ENCODE data around the gene KLHL5. TPM values are rescaled to one million over a fixed set of nuclear protein-coding genes. Genes with fewer than 3 reads are reported as not detected.

Gene KLHL5
- polyA plus RNA-seq, 1 experiment, result 184 TPM

DNA sequence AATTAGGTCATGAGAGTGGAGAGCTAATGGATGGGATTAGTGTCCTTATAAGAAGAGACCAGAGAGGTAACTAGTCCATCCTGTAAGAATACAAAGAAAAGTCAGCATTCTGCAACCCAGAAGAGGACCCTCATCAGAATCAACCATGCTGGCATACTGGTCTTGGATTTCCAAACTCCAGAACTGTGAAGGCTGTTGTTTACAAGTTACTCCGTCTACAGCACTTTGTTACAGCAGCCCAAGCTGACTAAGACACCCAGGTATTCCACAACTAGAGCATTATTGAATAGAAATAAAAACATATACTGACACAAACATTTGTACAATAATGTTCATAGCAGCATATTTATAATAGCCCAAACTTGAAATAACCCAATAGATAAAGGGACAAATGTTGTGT is 39.0 kb upstream of the KLHL5 start:
- no peaks in the 10 kb centered on the region for H3K27me3 ChIP-seq (ENCODE audit: control insufficient read depth, insufficient read depth, low read length)
- no peak overlapping the region for H3K4me3 ChIP-seq (ENCODE audit: low read depth, low read length)
- TF ChIP-seq, protein P1, sequence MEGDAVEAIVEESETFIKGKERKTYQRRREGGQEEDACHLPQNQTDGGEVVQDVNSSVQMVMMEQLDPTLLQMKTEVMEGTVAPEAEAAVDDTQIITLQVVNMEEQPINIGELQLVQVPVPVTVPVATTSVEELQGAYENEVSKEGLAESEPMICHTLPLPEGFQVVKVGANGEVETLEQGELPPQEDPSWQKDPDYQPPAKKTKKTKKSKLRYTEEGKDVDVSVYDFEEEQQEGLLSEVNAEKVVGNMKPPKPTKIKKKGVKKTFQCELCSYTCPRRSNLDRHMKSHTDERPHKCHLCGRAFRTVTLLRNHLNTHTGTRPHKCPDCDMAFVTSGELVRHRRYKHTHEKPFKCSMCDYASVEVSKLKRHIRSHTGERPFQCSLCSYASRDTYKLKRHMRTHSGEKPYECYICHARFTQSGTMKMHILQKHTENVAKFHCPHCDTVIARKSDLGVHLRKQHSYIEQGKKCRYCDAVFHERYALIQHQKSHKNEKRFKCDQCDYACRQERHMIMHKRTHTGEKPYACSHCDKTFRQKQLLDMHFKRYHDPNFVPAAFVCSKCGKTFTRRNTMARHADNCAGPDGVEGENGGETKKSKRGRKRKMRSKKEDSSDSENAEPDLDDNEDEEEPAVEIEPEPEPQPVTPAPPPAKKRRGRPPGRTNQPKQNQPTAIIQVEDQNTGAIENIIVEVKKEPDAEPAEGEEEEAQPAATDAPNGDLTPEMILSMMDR (IDR thresholded peaks at IDR 0.05; ENCODE audit: low read depth, low read length), result no peak
- DNase-seq (ENCODE audit: low read depth, low spot score), result no peak
- no peak overlapping the region for H3K27ac ChIP-seq (ENCODE audit: low read depth, low read length)
- CTCF ChIA-PET, result no interaction called here
- POLR2A ChIA-PET, result no interaction called here
- no peaks in the 10 kb centered on the region for H3K9me3 ChIP-seq (ENCODE audit: control insufficient read depth, insufficient read depth, low read length)

DNA sequence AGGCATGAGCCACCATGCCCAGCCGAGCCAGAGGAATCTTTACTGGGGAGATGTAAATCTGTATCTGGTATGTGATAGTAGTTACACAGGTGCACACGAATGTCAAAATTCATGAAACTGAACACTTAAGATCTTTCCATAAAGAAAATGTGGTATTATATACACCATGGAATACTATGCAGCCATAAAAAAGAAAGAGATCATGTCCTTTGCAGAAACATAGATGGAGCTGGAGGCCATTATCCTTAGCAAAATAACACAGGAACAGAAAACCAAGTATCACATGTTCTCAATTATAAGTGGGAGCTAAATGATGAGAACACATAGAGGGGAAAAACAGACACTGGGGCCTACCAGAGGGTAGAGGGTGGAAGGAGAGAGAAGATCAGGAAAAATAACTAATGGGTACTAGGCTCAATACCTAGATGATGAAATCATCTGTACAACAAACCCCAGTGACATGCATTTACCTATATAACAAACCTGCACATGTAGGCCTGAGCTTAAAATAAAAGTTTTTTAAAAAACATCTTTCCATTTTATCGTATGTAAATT is 37.6 kb upstream of the KLHL5 start:
- TF ChIP-seq, protein P1 (IDR thresholded peaks at IDR 0.05; ENCODE audit: low read depth, low read length), result no peak
- Histone ChIP-seq H3K27me3 (ENCODE audit: control insufficient read depth, insufficient read depth, low read length) (no peaks in the 10 kb centered on the region), H3K4me3 (ENCODE audit: low read depth, low read length) (no peak overlapping the region), H3K9me3 (ENCODE audit: control insufficient read depth, insufficient read depth, low read length) (no peaks in the 10 kb centered on the region), H3K27ac (ENCODE audit: low read depth, low read length) (no peak overlapping the region)
- no peak for DNase-seq (ENCODE audit: low read depth, low spot score)
- POLR2A ChIA-PET, result no interaction called here
- CTCF ChIA-PET, result interaction anchor here (0.6 kb wide), 1 partner anchor 523 kb away, joined by 4 read pairs; no protein-coding TSS in a partner anchor

DNA sequence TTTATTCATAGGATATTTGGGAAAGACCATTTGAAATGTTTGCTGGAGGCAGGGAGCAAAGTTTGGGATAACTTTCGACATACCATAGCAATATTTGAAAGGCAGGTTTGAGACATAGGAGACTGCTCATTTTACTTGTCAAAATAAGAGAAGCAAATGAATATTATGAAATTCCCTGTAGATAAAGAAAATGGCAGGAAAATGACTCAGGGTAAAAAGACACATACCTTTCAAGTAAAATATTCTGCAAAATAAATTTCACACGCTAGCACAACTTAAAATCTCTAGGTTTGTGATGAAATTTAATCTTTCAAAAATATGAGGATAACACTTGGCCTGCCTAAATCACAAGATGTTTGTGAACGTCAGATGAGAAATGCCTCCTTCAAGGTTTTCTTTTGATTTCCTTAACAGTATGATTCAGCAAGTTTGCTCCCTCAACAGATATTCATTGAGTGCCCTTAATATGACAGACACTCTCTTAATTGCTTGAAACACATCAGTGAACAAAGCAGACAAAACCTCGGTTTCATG is 36.4 kb upstream of the KLHL5 start:
- ChIA-PET POLR2A (no interaction called here), CTCF (no interaction called here)
- Histone ChIP-seq H3K27ac (ENCODE audit: low read depth, low read length) (no peak overlapping the region), H3K4me3 (ENCODE audit: low read depth, low read length) (no peak overlapping the region), H3K27me3 (ENCODE audit: control insufficient read depth, insufficient read depth, low read length) (no peaks in the 10 kb centered on the region), H3K9me3 (ENCODE audit: control insufficient read depth, insufficient read depth, low read length) (no peaks in the 10 kb centered on the region)
- TF ChIP-seq, protein P1 (IDR thresholded peaks at IDR 0.05; ENCODE audit: low read depth, low read length), result no peak
- no peak for DNase-seq (ENCODE audit: low read depth, low spot score)

DNA sequence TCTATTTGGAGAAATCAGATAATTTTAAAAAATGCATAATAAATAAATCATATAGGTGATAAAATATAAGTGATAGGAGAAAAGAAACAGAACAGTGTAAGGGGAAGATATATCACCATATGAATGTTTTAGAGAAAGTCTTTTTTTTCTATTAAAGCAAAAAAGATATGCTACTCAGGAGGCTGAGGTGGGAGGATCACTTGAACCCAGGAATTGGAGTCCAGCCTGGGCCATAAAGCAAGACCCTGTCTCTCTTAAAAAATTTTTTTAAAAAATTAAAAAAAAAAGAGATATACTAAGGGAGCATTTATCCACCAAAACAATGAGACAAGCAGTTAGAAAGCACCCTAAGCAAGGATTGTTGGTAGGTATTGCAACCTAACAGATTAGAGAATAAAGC is 35.9 kb upstream of the KLHL5 start:
- TF ChIP-seq, protein P1 (IDR thresholded peaks at IDR 0.05; ENCODE audit: low read depth, low read length), result no peak
- POLR2A ChIA-PET, result no interaction called here
- CTCF ChIA-PET, result no interaction called here
- no peaks in the 10 kb centered on the region for H3K9me3 ChIP-seq (ENCODE audit: control insufficient read depth, insufficient read depth, low read length)
- DNase-seq (ENCODE audit: low read depth, low spot score), result no peak
- H3K4me3 ChIP-seq (ENCODE audit: low read depth, low read length), result no peak overlapping the region
- no peak overlapping the region for H3K27ac ChIP-seq (ENCODE audit: low read depth, low read length)
- H3K27me3 ChIP-seq (ENCODE audit: control insufficient read depth, insufficient read depth, low read length), result no peaks in the 10 kb centered on the region

DNA sequence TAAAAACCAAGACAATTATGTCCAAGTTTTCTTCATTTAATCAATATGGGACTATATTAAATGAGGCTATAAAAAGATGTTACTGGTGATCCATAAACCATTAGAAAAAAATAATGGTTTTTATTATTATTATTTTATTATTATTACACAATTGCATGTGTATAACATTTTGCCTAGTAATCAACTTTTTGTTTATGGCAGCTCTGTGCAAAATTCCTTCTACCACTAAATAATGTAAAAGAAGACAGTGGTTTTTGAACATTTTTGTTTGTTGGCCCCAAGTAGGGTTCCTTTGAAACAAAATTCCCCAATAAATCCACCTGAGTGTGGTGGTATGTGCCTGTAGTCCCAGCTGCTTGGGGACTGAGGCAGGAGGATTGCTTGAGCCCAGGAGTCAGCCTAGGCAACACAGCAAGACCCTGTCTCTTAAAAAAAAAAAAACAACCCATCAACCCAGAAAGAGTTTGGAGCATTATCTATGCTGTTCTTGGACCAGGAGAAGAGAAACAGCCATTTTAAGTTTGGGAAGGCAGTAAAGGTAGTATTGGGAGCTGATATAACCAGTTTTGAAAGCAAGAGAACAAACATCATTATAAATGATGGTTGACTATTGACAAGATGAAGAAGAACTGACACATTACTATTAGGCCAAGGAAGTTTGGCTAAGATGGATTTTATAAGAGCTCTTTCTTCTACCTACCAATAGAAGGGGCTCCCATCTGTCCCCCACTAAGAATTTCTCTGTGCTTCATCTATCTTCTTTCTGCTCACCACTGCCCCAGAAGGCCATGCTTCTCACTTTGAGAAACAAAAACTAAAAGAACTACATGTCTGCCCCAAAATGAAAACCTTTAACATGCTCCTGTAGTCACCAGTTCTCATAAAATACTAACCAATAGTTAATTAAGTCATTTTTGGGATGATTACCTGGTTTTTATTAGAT is 32.0 kb upstream of the KLHL5 start:
- CTCF ChIA-PET, result interaction anchor here (0.6 to 1.1 kb wide), 3 partner anchors 25 to 335 kb away, joined by 3 to 10 read pairs (median 3); no protein-coding TSS in a partner anchor
- Histone ChIP-seq H3K4me3 (ENCODE audit: low read depth, low read length) (no peak overlapping the region), H3K27me3 (ENCODE audit: control insufficient read depth, insufficient read depth, low read length) (no peaks in the 10 kb centered on the region), H3K9me3 (ENCODE audit: control insufficient read depth, insufficient read depth, low read length) (no peaks in the 10 kb centered on the region), H3K27ac (ENCODE audit: low read depth, low read length) (no peak overlapping the region)
- DNase-seq (ENCODE audit: low read depth, low spot score), result no peak
- TF ChIP-seq, protein P1 (IDR thresholded peaks at IDR 0.05; ENCODE audit: low read depth, low read length), result no peak
- POLR2A ChIA-PET, result no interaction called here
